ENCODE data around the gene CORO1C.

CORO1C gene

DNA sequence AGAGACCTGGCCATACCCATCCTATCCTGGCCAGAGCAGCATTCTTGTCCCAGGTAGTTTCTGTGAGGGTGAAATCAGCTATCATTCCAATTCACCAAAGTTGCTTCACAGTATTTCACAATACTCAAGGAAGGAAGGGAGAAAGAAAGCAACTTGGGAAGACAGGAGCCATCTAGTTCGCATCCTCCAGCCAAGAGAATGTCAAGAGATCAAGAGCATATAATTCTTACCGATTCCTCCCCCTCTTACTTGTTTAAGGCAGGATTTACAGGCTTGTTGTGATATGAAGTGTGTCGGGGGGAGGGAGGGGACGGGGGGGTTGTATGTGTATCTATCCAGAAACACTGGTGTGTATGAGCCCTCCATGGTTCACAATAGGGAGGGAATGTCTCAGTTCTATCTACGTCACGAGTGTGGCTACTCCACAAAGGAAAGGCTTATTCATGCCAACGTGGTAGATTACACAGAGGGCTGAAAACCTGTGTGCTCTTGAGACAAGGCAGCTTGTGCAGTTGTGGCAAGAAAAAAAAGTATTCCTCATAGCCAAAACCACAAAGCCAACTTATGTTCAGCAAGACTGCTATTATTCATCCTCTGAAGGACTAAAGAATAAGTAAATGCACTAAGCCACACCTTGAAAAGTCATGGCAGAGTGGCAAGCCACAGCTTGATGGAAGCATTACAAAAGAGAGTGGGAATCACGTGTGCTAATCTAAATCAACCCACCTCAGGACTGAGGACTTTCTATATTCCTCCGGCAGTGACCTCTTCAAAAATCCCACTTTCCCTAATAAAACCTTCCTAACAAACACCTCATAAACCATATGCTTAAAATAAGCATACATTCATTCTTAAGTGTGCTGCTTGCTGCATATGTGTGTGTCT is 35.0 kb downstream of the CORO1C start:
- DNase-seq (ENCODE audit: low spot score) = peak; percentile 78

DNA sequence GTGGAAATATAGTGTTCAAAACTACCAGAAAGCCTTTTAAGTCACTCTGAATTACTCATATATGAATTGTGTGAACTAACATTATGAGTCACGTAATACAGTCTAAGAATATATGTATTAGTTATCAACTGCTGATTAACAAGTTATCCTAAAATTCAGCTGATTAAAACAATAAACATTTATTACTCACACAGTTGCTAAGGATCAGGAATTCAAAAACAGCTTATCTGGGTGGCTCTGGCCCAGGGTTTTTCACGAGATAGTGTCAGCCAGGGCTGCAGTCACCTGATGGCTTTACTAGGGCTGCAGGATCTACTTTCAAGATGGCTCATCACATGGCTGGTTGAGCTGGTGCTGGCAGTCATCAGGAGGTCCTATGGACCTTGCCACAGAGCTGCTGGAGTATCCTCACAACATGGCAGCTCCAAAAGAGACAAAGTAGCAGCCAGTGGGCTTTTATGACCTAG is 36.5 kb downstream of the CORO1C start:
- no peak for DNase-seq (ENCODE audit: low spot score)

DNA sequence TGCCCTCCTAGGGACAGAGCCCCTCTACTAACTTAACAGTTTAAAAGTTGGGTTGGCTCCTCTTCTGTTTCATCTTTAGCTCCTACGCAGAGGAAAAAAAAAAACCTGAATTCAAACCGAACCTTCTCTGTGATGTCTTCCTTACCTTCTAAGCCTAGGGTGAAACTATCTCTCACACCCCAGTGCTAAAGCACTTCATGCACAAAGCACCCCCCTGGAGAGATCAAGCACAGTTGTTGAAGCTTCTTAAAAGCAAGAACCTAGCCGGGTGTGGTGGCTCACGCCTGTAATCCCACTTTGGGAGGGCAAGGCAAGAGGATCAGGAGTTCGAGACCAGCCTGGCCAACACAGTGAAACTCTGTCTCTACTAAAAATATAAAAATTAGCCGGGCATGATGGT is 37.6 kb downstream of the CORO1C start:
- DNase-seq (ENCODE audit: low spot score) = no peak

DNA sequence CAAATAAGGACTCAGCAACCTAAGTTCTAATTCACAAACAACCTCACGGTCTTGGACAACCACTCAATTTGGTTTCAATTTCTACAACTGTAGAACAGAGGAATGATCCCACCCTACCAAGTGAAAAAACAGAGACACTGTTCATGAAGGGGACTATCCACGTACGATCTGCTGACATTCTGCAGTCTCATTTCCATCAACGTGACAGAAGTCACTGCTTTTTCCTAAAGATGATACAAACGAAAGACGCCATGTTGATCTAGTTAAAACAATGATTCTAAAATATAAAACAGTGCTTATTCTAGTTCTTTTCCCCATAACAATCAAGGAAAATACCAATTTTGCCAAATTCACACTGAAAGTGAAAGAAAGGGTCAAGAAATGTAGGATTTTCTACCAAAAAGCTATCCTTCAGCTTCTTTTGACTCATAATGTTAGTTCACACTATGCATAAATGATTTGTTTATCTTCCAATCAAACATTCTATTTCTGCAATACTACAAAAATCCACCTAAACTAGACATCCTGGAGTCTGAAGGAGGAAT is 38.1 kb downstream of the CORO1C start:
- DNase-seq (ENCODE audit: low spot score) = no peak

DNA sequence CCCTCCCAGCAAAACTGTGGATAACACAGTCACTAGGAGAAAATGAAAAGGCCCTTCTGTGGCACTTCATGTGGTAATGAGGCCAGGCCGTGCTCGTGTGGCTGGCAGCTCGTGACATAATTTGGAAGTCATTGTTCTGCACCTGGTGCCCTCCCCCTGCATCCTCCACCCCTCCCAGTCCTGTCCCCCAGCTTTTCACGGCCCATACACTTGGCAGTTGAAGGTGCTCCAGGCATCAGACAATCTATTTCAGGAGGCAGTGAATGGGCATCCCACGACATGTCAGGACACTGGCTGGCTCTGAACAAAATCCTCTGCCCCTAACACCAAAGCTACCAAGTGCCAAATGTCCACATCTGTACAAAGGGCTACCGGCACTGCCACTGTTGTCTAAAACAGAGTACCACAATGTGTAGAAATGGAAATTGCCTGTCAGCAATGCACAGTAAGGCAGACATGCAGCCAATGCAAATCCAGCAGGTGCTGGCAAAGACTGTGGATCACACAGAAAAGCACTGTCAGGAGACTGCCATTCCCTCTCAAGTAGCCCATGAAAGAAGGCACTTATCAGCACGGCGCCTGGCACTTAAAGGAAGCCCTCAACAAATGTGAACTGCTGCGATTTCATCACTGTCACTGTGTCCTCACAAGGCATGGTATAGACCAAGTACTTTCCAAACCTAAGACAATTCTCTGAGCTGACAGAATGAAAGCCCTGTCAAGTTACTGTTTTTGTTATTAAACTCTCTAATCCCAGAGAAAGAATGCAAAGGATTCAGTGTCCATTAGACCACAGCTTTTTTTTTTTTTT is 39.1 kb downstream of the CORO1C start:
- no peak for DNase-seq (ENCODE audit: low spot score)

DNA sequence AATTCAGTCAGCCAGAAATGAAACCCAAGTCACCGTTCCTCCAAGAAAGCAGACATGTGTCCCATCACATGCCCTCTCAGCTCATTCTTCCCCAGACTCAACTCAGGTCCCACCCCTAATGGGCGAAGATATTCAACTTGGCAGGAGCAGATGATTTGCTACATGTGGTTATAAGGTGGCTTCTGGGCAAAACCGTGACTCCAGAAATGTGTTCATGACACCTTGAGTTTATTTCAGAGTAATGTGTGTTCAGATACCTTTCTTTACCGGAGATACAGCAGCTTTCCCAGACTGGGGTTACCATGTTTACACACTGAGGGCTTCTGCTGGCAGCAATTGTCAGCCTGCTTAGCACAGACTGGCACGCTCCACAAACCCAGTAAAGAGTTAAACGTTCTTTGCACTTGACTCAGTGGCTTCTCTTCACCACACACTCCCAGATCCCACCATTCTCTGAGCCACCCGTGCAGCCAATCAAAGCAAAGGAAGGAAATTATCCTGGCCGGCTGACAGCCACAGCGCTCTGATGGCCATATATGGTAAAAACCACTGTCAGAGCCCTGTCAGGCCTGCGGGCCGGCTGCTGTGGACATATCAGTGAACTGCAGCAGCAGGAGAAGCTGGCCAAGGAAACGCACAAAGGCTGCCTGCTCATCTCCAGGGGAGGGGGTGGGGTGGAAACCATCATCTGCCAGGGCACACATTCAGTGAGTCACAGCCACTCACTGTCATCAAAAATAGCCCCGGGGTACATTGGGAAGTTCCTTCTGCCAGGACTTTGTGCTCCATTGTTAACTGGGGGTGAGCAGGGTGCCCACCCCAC is 39.9 kb downstream of the CORO1C start:
- peak; percentile 93 for DNase-seq (ENCODE audit: low spot score)

DNA sequence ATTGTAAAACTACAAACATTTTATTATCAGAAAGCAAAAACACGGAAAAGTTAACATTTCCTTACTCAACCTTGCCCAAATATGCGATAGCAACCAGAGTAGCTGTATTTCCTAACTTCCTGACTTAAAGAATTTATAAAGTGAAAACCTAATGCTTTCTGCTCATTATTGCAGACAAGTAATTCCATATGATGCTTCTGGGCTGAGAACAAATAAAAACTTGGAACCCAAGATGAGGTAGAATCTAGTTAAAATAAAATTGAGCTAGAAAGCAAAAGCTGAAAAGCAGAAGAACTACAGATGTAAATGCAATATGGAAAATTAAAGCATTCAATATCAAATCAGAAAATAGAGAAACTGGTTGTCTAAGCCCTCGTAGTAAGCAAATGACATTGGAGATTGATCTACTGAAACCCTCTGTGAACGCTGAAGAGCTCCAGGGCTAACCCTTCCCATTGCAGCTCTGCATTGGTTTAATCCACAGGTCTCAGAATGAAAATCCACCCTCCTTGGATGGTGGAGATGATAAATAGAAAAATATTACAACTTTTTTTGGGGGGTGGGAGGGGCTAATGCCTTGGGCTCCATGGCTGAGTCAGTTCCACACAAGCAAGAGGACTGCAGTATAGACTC is 40.7 kb downstream of the CORO1C start:
- no peak for DNase-seq (ENCODE audit: low spot score)

DNA sequence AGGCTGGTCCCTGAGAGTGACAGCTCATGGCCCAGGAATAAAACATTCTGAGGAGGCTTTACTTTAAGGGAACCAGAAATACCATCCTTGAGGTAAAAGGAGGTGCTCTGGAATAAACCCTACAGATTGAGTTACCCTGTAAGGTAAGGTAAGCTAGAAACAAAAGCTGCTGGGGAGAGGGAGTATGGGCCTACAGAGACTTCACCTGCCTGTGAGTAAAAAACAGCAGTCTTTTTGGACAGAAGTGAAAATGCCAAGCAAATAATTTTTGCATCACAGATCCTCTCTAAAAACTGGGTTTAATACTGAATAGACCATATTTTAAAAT is 41.2 kb downstream of the CORO1C start:
- no peak for DNase-seq (ENCODE audit: low spot score)

DNA sequence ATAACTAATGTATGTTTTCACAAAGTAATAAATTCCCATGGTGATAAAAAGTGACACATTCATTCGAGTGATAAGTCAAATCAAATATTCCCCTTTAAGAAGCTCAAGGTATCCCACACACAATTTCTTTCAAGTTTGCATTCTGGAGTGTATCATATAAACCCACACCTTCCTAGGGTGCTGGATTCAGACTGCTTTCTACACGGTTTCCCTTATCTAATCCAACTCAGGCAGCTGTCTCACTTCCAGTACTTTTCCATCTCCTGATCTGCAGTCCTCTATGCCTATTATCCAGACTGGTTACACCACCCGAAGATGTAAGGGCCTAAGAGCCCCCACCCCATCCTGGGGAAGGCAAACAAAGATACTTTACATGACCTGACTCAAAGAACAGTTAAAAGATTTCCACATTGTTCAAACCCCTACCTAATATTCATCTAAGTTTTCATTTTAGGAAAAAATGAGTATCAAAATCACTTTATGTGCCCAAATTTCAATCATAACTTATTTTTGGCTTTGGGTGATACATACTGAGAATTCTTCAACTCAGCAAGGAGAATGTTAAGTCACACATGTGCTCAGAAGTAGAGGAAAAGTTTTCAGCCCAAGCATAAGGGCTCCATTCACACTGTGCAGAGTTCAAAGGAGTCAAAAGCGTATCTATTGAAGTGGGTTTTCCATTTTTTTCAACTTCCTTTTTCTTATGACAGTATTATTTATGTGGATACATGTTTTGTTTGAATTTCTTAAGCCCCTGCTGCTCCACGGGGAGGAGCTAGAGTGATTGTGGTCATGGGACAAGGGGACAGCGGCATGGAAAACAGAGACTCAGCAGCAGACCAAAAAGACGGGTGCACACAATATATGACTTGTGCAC is 41.8 kb downstream of the CORO1C start:
- DNase-seq (ENCODE audit: low spot score) = no peak

DNA sequence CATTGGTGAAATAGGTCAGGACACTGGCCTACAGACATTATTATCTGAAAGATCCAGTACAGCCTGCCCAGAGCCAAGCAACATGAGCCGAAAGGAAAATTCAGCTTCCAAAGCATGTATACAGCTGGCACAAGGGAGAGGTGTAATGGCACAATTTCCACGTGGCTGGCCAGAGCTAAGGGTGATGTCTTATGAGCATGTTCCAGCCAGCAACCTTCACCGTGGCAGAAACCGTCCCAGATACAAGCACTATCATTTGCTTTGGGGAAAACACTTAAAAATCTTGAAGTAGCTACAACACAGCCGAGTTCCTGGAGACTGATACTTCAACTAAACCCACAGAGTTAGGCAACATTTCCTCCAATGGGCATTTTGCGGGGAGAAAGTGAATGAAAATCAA is 44.5 kb downstream of the CORO1C start:
- no peak for DNase-seq (ENCODE audit: low spot score)

DNA sequence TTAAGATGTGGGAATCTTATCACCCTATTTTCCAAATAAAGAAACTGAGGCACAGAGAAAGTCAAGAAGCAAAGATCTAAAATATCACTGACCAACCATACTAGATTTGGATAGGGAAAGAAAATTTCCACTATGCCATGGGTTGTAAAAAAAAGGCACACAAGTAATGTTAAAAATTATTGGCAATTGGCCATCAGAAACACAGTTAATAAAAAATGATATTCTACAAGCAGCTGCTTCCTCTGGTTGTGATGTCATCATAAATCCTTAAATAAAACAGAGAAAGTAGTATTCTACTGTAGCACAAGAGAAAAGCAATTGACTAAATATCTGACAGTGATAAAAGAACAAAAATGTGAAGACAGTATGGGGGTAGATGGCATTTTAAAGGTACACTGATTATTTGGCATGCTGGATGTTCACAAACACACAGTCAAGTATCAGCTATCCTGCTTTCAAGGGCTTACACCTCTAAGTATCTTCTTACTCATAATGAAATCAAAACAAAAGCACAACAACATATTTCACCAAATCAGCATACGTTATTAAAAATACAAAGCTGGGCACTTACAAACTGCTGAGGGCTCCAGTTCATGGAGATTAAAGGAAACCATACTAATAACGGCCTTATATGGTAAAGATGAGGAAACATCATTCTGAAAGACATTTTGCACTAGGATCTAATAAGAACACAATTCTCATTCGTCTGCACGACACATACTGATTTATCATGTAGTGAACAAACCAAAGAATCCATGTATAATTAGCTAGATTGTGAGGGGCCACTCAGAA is 45.7 kb downstream of the CORO1C start:
- no peak for DNase-seq (ENCODE audit: low spot score)

DNA sequence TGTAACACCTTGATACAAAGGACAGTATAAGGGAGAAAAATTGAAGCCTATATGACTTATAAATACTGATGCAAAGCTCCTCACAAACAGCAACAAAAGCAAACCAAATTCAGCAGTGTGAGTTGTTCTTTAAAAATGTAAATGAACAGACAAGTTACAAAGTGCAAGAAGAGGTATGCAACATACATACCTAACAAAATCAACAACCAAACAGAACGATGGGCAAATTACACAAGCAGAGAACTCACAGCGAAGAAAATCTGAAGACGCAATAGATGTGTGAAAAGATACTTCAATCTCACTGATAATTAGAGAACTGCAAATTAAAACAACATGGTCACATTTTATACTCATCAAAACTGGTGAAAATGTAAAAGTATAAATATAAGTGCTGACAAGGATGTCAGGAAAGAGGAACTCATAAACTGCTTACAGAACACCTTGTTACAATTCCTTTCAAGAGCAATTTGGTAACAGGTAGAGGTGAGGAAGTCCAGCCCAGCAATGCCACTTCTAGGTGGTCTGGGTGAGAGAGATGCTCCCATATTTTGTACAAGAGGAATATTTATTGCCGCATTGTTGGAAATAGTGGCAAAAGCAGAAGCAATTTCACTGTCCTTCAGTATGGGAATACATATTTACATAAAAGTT is 47.3 kb downstream of the CORO1C start:
- DNase-seq (ENCODE audit: low spot score) = no peak

DNA sequence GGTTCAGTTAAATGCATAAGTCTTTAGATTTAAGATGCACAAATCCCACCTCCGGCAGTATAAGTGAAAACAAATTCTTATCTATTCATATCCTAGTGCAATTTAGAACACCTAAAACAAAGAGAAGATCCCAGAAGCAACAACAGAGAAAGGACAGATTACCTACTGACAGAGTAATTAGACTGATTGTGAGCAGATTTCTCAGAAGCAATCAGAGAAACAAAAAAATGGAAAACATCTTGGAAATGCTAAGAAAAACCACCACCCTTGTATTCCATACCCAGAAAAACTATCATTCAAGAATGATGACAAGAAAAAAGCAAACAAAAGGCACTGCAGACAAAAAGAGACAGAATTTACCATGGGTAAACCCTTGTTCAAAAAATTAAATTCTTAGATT is 50.0 kb downstream of the CORO1C start:
- DNase-seq (ENCODE audit: low spot score) = no peak

DNA sequence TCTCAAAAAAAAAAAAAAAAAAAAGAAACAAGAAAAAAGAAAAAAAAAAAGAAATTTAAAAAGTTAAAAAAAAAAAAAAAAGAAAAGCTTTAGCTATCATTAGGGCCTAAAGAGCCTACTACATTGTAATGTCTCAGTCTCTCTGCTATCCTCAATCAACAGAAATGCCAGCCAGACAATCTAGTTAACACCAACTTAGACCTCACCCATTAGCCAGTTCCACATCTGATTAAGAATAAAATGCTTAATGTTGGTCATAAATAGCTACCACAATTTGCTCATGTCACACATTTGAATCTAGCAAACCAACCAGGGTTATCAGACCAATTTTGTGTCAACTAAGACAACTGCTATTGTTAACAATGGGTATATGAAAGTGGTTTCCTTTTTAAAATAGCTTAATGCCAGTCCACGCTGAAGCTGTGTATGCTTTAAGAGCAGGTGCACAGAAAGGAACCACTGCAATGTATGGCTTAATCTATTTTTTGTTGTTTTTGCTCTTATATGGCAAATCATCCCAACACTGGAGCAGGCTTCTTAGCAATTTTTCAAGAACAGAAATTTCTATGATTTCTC is 52.1 kb downstream of the CORO1C start:
- DNase-seq (ENCODE audit: low spot score) = no peak

DNA sequence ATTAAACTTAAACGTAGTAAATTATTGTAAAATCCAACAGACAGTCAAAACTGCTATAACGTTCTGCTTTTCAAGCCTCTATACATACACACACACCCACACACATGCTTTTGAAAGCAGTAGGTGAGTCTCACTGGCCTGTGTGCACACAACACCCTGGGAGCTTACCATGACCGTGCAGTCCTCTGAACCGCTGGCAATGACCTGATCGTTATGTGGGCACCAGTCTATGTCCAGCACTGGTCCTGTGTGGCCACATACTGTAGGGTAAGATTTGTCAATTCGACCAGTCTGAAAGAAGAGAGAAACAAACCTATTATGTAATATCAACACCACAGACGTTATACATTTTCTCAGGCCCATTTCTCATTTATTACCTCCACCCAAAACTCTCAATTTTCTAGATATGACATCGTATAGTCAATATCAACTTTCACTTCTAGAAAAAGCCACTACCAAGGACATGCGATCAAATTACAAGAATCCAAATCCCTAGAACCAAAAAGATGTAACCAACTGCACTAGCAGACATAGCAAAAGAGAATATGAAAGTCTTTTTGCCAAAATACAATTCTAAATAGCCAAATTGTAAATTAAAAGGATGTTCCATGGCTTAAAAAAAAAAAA is 53.1 kb downstream of the CORO1C start:
- DNase-seq (ENCODE audit: low spot score) = no peak

DNA sequence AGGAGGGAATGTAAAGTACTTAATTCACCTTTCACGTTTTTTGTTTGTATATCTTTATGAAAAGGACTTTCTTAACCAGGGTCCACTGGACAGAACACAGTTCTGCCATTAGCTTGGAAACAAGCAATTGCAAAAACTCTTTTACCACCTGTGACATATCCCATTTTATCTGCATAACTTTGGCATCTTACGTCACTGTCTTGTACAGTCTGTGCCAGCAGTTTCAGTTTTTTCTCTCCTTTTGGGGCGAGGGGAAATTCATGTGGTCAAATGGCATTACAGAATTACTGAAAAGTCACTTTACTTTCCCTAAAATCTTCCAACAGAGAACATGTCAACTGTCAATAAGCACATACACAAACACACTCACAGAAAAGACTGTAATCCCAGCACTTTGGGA is 53.9 kb downstream of the CORO1C start:
- no peak for DNase-seq (ENCODE audit: low spot score)

DNA sequence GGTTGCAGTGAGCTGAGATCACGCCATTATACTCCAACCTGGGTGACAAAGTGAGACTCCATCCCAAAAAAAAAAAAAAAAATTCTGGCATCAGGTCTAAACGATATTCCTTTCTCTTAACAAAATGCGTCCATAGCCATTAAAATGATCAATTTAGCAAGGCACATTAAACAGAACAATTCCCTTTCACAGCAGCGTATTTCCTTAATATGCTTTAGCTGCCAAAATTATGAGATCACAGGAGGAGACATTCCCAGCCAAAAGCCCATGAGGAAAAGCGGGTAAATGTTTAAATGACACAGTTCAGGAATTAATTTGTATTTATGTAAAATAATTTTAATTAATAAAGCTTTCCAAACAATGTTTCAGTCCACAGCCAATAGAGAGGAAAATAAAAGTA is 54.6 kb downstream of the CORO1C start:
- no peak for DNase-seq (ENCODE audit: low spot score)

DNA sequence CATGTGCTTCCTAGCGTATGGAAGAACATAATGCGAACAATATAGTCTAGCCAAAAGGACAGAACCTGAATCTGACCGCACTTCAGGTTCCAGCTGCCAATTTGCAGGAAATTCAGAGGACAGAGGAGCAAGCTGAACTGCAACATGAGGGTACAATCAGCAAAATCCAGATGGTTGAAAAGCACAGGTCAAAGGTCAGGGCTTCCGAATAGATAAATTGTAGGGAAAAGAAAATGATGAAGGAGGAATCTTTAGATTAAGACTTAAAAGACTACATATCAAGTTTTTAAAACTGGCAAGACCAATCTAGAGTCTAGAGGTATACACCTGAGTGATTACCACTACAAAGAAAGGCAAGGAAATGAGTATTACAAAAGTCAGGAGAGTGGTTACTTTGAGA is 55.5 kb downstream of the CORO1C start:
- DNase-seq (ENCODE audit: low spot score) = no peak

DNA sequence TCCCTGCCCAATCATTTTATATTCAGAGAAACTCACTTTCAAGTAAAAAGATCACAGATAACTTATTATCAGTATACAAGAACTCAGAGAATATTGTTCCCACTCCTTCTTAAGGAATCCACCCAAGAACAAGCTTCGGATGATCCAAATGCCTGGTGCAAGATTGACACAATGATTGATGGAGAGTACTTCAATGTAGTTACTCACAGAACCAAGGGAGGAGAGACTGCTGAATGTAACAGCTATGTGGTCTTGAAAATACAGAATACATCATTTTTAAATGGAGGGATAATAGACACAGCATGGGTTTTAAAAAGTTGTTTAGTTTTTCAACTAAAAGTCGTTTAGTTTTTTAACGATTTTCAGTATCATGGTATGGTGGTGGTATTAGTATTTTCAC is 59.3 kb downstream of the CORO1C start:
- no peak for DNase-seq (ENCODE audit: low spot score)

Data from AG20443 (cell line).